H9 (cell line): ENCODE results near the gene RPP25. TPM values are rescaled to one million over a fixed set of nuclear protein-coding genes. Genes with fewer than 3 reads are reported as not detected.
A peak's percentile ranks its signal among the peaks of the same experiment; 100 is the strongest.

Experiments
- DNase-seq: peaks from one replicate; pipeline ENCODE4 v3.0.0-alpha.2; 2017
- H2AFZ ChIP-seq: one replicate; pipeline ENCODE4 v1.6.1; 2013; ENCODE audit warnings: mild to moderate bottlenecking, low read length, control low read depth, moderate library complexity
- H2AK5ac ChIP-seq: 2 replicates; pipeline ENCODE4 v1.6.1; 2013; ENCODE audit warnings: low read length, control low read depth, mixed read lengths; ENCODE audit not compliant: insufficient read length
- H2BK120ac ChIP-seq: one replicate; pipeline ENCODE4 v1.6.1; 2013; ENCODE audit warnings: low read depth, mild to moderate bottlenecking, low read length, control low read depth, inconsistent platforms; ENCODE audit not compliant: poor library complexity, severe bottlenecking
- H2BK12ac ChIP-seq: 2 replicates; pipeline ENCODE4 v1.6.1; 2013; ENCODE audit warnings: low read length, control low read depth, mixed read lengths, low read depth; ENCODE audit not compliant: insufficient read length
- H2BK15ac ChIP-seq: 2 replicates; pipeline ENCODE4 v1.6.1; 2013; ENCODE audit warnings: low read depth, low read length, control low read depth
- H2BK20ac ChIP-seq: one replicate; pipeline ENCODE4 v1.6.1; 2013; ENCODE audit warnings: low read depth, mild to moderate bottlenecking, low read length, control low read depth, inconsistent platforms; ENCODE audit not compliant: poor library complexity, severe bottlenecking
- H2BK5ac ChIP-seq: 2 replicates; pipeline ENCODE4 v1.6.1; 2013; ENCODE audit warnings: low read length, control low read depth, mixed read lengths; ENCODE audit not compliant: insufficient read length
- H3K14ac ChIP-seq: 2 replicates; pipeline ENCODE4 v1.6.1; 2013; ENCODE audit warnings: low read length, control low read depth; ENCODE audit not compliant: insufficient read depth
- H3K18ac ChIP-seq: 2 replicates; pipeline ENCODE4 v1.6.1; 2013; ENCODE audit warnings: low read depth, mild to moderate bottlenecking, mixed read lengths, low read length, control low read depth; ENCODE audit not compliant: insufficient read length
- H3K23ac ChIP-seq: 2 replicates; pipeline ENCODE4 v1.6.1; 2013; ENCODE audit warnings: low read length, control low read depth, mixed read lengths, low read depth; ENCODE audit not compliant: insufficient read length
- H3K23me2 ChIP-seq: 2 replicates; pipeline ENCODE4 v1.6.1; 2013; ENCODE audit warnings: low read depth, mild to moderate bottlenecking, mixed read lengths, low read length, control low read depth; ENCODE audit not compliant: insufficient read length, poor library complexity, severe bottlenecking
- H3K27ac ChIP-seq: 2 replicates; pipeline ENCODE4 v1.5.1; 2013; ENCODE audit warnings: low read length, control low read depth, mixed read lengths, low read depth; ENCODE audit not compliant: insufficient read length
- H3K27me3 ChIP-seq: 2 replicates; pipeline ENCODE4 v1.6.1; 2013; ENCODE audit warnings: low read length, control low read depth, inconsistent platforms; ENCODE audit not compliant: insufficient read depth
- H3K4ac ChIP-seq: 2 replicates; pipeline ENCODE4 v1.6.1; 2013; ENCODE audit warnings: low read depth, mild to moderate bottlenecking, control low read depth, inconsistent platforms, low read length, moderate library complexity
- H3K4me1 ChIP-seq: 2 replicates; pipeline ENCODE4 v1.6.1; 2013; ENCODE audit warnings: low read length, control low read depth, inconsistent platforms; ENCODE audit not compliant: insufficient read depth
- H3K4me2 ChIP-seq: 2 replicates; pipeline ENCODE4 v1.6.1; 2013; ENCODE audit warnings: low read length, control low read depth, mixed read lengths; ENCODE audit not compliant: insufficient read length, insufficient read depth
- H3K56ac ChIP-seq: 2 replicates; pipeline ENCODE4 v1.6.1; 2013; ENCODE audit warnings: low read depth, mild to moderate bottlenecking, mixed read lengths, low read length, control low read depth; ENCODE audit not compliant: insufficient read length
- H3K79me1 ChIP-seq: 2 replicates; pipeline ENCODE4 v1.6.1; 2013; ENCODE audit warnings: low read depth, mild to moderate bottlenecking, moderate library complexity, low read length, control low read depth, inconsistent platforms; ENCODE audit not compliant: insufficient read depth, poor library complexity, severe bottlenecking
- H3K79me2 ChIP-seq: 2 replicates; pipeline ENCODE4 v1.6.1; 2013; ENCODE audit warnings: low read length, control low read depth, inconsistent platforms; ENCODE audit not compliant: insufficient read depth
- H3K9ac ChIP-seq: 2 replicates; pipeline ENCODE4 v1.6.1; 2013; ENCODE audit warnings: low read length, control low read depth, mixed read lengths; ENCODE audit not compliant: insufficient read length; ENCODE audit errors: extremely low read depth
- H3K9me3 ChIP-seq: one replicate; pipeline ENCODE4 v1.6.1; 2013; ENCODE audit warnings: low read depth, low read length, inconsistent platforms; ENCODE audit not compliant: control insufficient read depth
- H3T11ph ChIP-seq: one replicate; pipeline ENCODE4 v1.6.1; 2013; ENCODE audit warnings: mild to moderate bottlenecking, low read length, control low read depth, inconsistent platforms
- H4K20me1 ChIP-seq: one replicate; pipeline ENCODE4 v1.6.1; 2013; ENCODE audit not compliant: control insufficient read depth, insufficient read length, insufficient read depth
- H4K5ac ChIP-seq: 2 replicates; pipeline ENCODE4 v1.6.1; 2013; ENCODE audit warnings: low read depth, mild to moderate bottlenecking, mixed read lengths, low read length, control low read depth; ENCODE audit not compliant: insufficient read length
- H4K8ac ChIP-seq: replicated peaks from 2 replicates; pipeline ENCODE4 v1.6.1; 2013; ENCODE audit warnings: low read length, control low read depth, mixed read lengths, low read depth; ENCODE audit not compliant: insufficient read length
- H4K91ac ChIP-seq: 2 replicates; pipeline ENCODE4 v1.6.1; 2013; ENCODE audit warnings: low read depth, mild to moderate bottlenecking, moderate library complexity, mixed read lengths, low read length, control low read depth; ENCODE audit not compliant: insufficient read length
- H3K27ac Mint-ChIP-seq, 3 experiments: 2 replicates in 2 of 3; 3 replicates in 1 of 3; pipeline ENCODE4 v1.8.0; 2020 to 2021; ENCODE audit warnings: mixed read lengths in 3 of 3, mild to moderate bottlenecking in 1 of 3, moderate library complexity in 1 of 3
- H3K27me3 Mint-ChIP-seq: 2 replicates; pipeline ENCODE4 v1.8.0; 2021; ENCODE audit warnings: low read depth, mild to moderate bottlenecking, moderate library complexity, mixed read lengths
- H3K36me3 Mint-ChIP-seq, 3 experiments: 2 replicates in 2 of 3; 3 replicates in 1 of 3; pipeline ENCODE4 v1.8.0; 2020 to 2021; ENCODE audit warnings: low read depth in 3 of 3, mixed read lengths in 3 of 3; ENCODE audit not compliant: insufficient read depth in 1 of 3
- H3K4me1 Mint-ChIP-seq, 2 experiments: 2 replicates each; pipeline ENCODE4 v1.8.0; 2020; ENCODE audit warnings: mixed read lengths in 2 of 2
- H3K4me3 Mint-ChIP-seq, 2 experiments: 2 replicates in 1 of 2; 3 replicates in 1 of 2; pipeline ENCODE4 v1.8.0; 2020 to 2021; ENCODE audit warnings: mild to moderate bottlenecking in 2 of 2, mixed read lengths in 2 of 2, moderate library complexity in 1 of 2
- H3K9me3 Mint-ChIP-seq, 2 experiments: 2 replicates in 1 of 2; 3 replicates in 1 of 2; pipeline ENCODE4 v1.8.0; 2020; ENCODE audit warnings: mild to moderate bottlenecking in 2 of 2, mixed read lengths in 2 of 2, moderate library complexity in 1 of 2
- CTCF ChIP-seq: fragments of 200-600 bp; sonication (generic); conservative IDR thresholded peaks from 3 replicates; pipeline ENCODE4 v1.8.0; 2021; ENCODE audit warnings: antibody characterized with exemption, mild to moderate bottlenecking
- WGBS: extraction: QIAGEN DNeasy Blood & Tissue Kit; methylation state at CpG from one replicate; pipeline ENCODE4 v1.1.7; 2013; ENCODE audit warnings: missing lambda C conversion rate, low lambda C conversion rate, mixed read lengths; ENCODE audit not compliant: insufficient read length; ENCODE audit errors: extremely low coverage; 5-methylcytosine and 5-hydroxymethylcytosine counted together
- total RNA-seq: library from RNA; stranded (reverse); gene quantifications from 2 replicates; pipeline ENCODE4 v1.2.1, GENCODE V29; 2021

Gene RPP25
- total RNA-seq, 1 experiment from 2014 or later = 12.6 TPM

- Histone ChIP-seq H3K56ac (no peak overlapping the region), H3K9ac (no peak overlapping the region), H3T11ph (no peak overlapping the region), H3K18ac (no peak overlapping the region), H3K4me2 (no peak overlapping the region), H4K5ac (no peak overlapping the region), H2BK15ac (no peak overlapping the region), H4K8ac (no peak overlapping the region), H3K9me3 (no peaks in the 10 kb centered on the region), H2AFZ (no peak overlapping the region), H2BK120ac (no peak overlapping the region), H3K4me1 (no peaks in the 10 kb centered on the region; the same call in 1 of the 2 replicates), H2BK5ac (no peak overlapping the region), H3K4ac (no peak overlapping the region), H3K79me2 (no peaks in the 10 kb centered on the region; the same call in 1 of the 2 replicates), H3K27ac (no peak overlapping the region), H3K14ac (no peak overlapping the region), H2BK12ac (no peak overlapping the region), H3K27me3 (no peaks in the 10 kb centered on the region; the same call in 1 of the 2 replicates), H3K23me2 (peaks cover under 1% of the 10 kb centered on the region), H4K91ac (no peak overlapping the region), H3K23ac (no peak overlapping the region), H2AK5ac (no peak overlapping the region), H4K20me1 (no peaks in the 10 kb centered on the region), H2BK20ac (no peak overlapping the region), H3K79me1 (no peaks in the 10 kb centered on the region)
- H3K4me1 Mint-ChIP-seq = peaks cover 22 to 25% of the 10 kb centered on the region in 2 experiments
- DNase-seq = peak; percentile 88
- H3K9me3 Mint-ChIP-seq = no peaks in the 10 kb centered on the region
- peak overlapping the region in 1 of 2 experiments; percentile 59; a peak in 3 of 5 replicates for H3K4me3 Mint-ChIP-seq
- H3K36me3 Mint-ChIP-seq = no peaks in the 10 kb centered on the region; a peak in 1 of 7 replicates
- H3K27me3 Mint-ChIP-seq = peaks cover 14% of the 10 kb centered on the region
- WGBS = no CpG with 5 or more reads among the region's 7 CpGs
- peak overlapping the region in 2 of 3 experiments; percentile 39 to 71; a peak in 2 of 7 replicates for H3K27ac Mint-ChIP-seq
- TF ChIP-seq CTCF = peak; percentile 98
These were observed 6.3 kb downstream of the RPP25 start for GRCh38 chr15:74950078-74950908.
